Activated CD4-positive, alpha-beta memory T cell treated with anti-CD3 and anti-CD28 coated beads, Interleukin-2, amount 10 ng/mL, durations not matched to agents 7 days and 5 days (primary cell): Measurements from ENCODE around the gene NCOA7. TPM values are rescaled to one million over a fixed set of nuclear protein-coding genes. Genes with fewer than 3 reads are reported as not detected.

Source experiments
- CTCF ChIA-PET: fragments of 350-600 bp; sonication (Branson Sonifier 250); formaldehyde crosslinking; loops from one replicate; lab custom pipeline; 2021; ENCODE audit warnings: antibody characterized with exemption, inconsistent platforms; lab: Charles Lee
- POLR2A ChIA-PET: fragments of 350-600 bp; sonication (Branson Sonifier 250); formaldehyde crosslinking; loops from one replicate; lab custom pipeline; 2021; ENCODE audit warnings: antibody characterized with exemption; lab: Charles Lee
- DNase-seq: peaks from one replicate; pipeline ENCODE4 v3.0.0-alpha.2; 2020
- H3K27ac Mint-ChIP-seq: one replicate; pipeline ENCODE4 v1.8.0; 2021; ENCODE audit warnings: mild to moderate bottlenecking, mixed read lengths
- H3K27me3 Mint-ChIP-seq: one replicate; pipeline ENCODE4 v1.8.0; 2021; ENCODE audit warnings: mixed read lengths
- H3K36me3 Mint-ChIP-seq: one replicate; pipeline ENCODE4 v1.8.0; 2021; ENCODE audit warnings: low read depth, mixed read lengths
- H3K4me1 Mint-ChIP-seq: one replicate; pipeline ENCODE4 v1.8.0; 2021; ENCODE audit warnings: mixed read lengths
- H3K4me3 Mint-ChIP-seq: one replicate; pipeline ENCODE4 v1.8.0; 2021; ENCODE audit warnings: mild to moderate bottlenecking, mixed read lengths
- H3K9me3 Mint-ChIP-seq: one replicate; pipeline ENCODE4 v1.8.0; 2021; ENCODE audit warnings: mixed read lengths
- total RNA-seq, 2 experiments: library from RNA; stranded (reverse); gene quantifications; one replicate each; pipeline ENCODE4 v1.2.3, GENCODE V29; 2021

NCOA7 gene
- total RNA-seq, 2 experiments from 2014 or later, result 45.2 to 49.9 TPM

GRCh38 chr6:125871365-125871764, 80.6 kb downstream of the NCOA7 start:
- no peak for DNase-seq
- H3K36me3 Mint-ChIP-seq, result peaks cover 19% of the 10 kb centered on the region
- CTCF ChIA-PET, result interaction anchor here (1.2 kb wide), 1 partner anchor 12 kb away, joined by 3 read pairs; no protein-coding TSS in a partner anchor
- no peak overlapping the region for H3K4me3 Mint-ChIP-seq
- POLR2A ChIA-PET, result interaction anchor here (1.3 kb wide), 1 partner anchor 90 kb away, joined by 3 read pairs; no protein-coding TSS in a partner anchor
- no peak overlapping the region for H3K27ac Mint-ChIP-seq
- no peaks in the 10 kb centered on the region for H3K4me1 Mint-ChIP-seq
- H3K27me3 Mint-ChIP-seq, result no peaks in the 10 kb centered on the region
- H3K9me3 Mint-ChIP-seq, result no peaks in the 10 kb centered on the region

- Mint-ChIP-seq H3K4me3 (no peak overlapping the region), H3K27me3 (no peaks in the 10 kb centered on the region), H3K9me3 (no peaks in the 10 kb centered on the region), H3K4me1 (no peaks in the 10 kb centered on the region), H3K27ac (no peak overlapping the region), H3K36me3 (peaks cover 20% of the 10 kb centered on the region)
- POLR2A ChIA-PET, result interaction anchor here (1.3 kb wide), 1 partner anchor 91 kb away, joined by 3 read pairs; no protein-coding TSS in a partner anchor
- CTCF ChIA-PET, result interaction anchor here (1.3 kb wide), 1 partner anchor 34 kb away, joined by 3 read pairs; no protein-coding TSS in a partner anchor
- DNase-seq, result no peak
Measured at GRCh38 chr6:125872259-125872921, 81.6 kb downstream of the NCOA7 start.

- Mint-ChIP-seq H3K27ac (no peak overlapping the region), H3K27me3 (no peaks in the 10 kb centered on the region), H3K36me3 (peaks cover 58% of the 10 kb centered on the region), H3K9me3 (no peaks in the 10 kb centered on the region), H3K4me1 (no peaks in the 10 kb centered on the region), H3K4me3 (no peak overlapping the region)
- CTCF ChIA-PET, result no interaction called here
- POLR2A ChIA-PET, result no interaction called here
- DNase-seq, result no peak
Measured at GRCh38 chr6:125882243-125882642, 91.5 kb downstream of the NCOA7 start.

GRCh38 chr6:125884634-125885371, 94.0 kb downstream of the NCOA7 start:
- no peaks in the 10 kb centered on the region for H3K9me3 Mint-ChIP-seq

DNA sequence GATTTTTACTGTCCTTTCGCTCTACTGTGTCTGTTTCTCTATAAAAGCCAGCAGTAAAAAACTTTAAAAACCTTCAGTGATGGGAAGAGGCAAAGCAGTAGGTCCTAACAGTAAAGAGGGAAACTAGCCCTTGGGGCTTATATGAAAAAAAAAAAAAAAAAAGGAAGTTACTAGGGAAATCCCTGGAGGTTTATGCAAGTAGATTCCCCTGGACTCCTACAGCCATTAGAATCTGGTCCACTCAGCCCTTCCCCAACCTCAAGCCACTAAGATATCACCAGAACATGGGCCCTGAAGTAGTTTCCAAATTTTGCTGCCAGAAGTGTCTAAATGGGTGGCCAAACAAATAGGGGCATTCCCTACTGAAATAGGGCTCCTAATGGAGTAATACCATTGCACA, 95.3 kb downstream of the NCOA7 start:
- H3K36me3 Mint-ChIP-seq, result peaks cover 47% of the 10 kb centered on the region
- no peak overlapping the region for H3K4me3 Mint-ChIP-seq
- H3K4me1 Mint-ChIP-seq, result no peaks in the 10 kb centered on the region
- POLR2A ChIA-PET, result no interaction called here
- CTCF ChIA-PET, result interaction anchor here (2.0 kb wide), 1 partner anchor 70 kb away, joined by 4 read pairs; the partner anchor contains the start of gene HINT3
- no peaks in the 10 kb centered on the region for H3K9me3 Mint-ChIP-seq
- DNase-seq, result no peak
- no peak overlapping the region for H3K27ac Mint-ChIP-seq
- H3K27me3 Mint-ChIP-seq, result no peaks in the 10 kb centered on the region

More at GRCh38 chr6:125884634-125885371, 94.0 kb downstream of the NCOA7 start:
- Mint-ChIP-seq H3K27ac (no peak overlapping the region), H3K4me1 (no peaks in the 10 kb centered on the region), H3K4me3 (no peak overlapping the region), H3K36me3 (peaks cover 53% of the 10 kb centered on the region), H3K27me3 (no peaks in the 10 kb centered on the region)
- DNase-seq, result no peak
- CTCF ChIA-PET, result interaction anchor here (1.2 to 2.0 kb wide), 3 partner anchors 71 to 73 kb away, joined by 3 to 4 read pairs (median 3); partner anchors contain the start of gene HINT3
- POLR2A ChIA-PET, result interaction anchor here (1.3 kb wide), 1 partner anchor 72 kb away, joined by 4 read pairs; the partner anchor contains the start of gene HINT3

DNA sequence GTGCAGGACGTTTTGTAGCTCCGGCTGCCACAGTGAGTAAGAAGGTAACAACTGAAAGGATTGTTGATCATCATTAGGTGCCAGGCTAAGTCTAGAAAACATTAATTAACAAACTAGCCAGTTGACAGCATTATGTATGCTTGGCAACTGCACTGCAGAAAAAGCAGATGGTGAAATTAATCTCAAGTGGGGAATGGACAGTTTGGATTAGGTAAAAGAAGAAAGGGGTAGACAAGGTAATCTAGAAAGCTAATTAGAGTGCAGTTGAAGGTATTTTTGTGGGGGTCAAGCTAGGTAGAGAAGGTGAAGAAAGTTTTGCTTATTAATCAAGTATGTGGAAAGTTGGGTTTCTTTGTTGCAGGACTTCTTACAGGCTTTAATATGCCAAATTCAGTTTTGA, 96.2 kb downstream of the NCOA7 start:
- H3K27me3 Mint-ChIP-seq, result no peaks in the 10 kb centered on the region
- H3K4me1 Mint-ChIP-seq, result no peaks in the 10 kb centered on the region
- DNase-seq, result no peak
- H3K9me3 Mint-ChIP-seq, result no peaks in the 10 kb centered on the region
- ChIA-PET POLR2A (no interaction called here), CTCF (interaction anchor here (2.0 kb wide), 1 partner anchor 69 kb away, joined by 4 read pairs; the partner anchor contains the start of gene HINT3)
- no peak overlapping the region for H3K4me3 Mint-ChIP-seq
- peaks cover 44% of the 10 kb centered on the region for H3K36me3 Mint-ChIP-seq
- H3K27ac Mint-ChIP-seq, result no peak overlapping the region

DNA sequence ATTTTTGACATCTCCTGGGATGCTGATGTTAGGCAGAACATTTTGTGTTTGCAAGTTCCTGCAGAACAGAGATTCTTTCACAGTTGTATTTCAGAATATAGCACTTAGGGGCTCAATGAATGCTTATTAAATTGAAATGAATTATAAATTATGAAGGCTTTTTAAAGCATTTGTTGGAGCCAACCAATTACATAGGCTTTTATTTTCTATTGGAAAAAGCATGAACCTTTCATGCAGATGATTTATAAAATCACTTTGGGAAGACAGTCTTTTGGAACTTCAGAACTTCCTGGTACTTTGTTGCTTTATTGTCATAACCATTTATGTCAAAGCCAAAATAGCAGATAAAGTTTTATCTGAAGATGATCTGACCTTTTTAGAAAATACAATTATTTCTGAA, 96.6 kb downstream of the NCOA7 start:
- no peak overlapping the region for H3K4me3 Mint-ChIP-seq
- no peak for DNase-seq
- CTCF ChIA-PET, result interaction anchor here (0.6 to 5.3 kb wide), 7 partner anchors 14 to 791 kb away, joined by 3 to 30 read pairs (median 3); partner anchors contain the start of genes HINT3 and NCOA7
- no peak overlapping the region for H3K27ac Mint-ChIP-seq
- H3K9me3 Mint-ChIP-seq, result no peaks in the 10 kb centered on the region
- H3K4me1 Mint-ChIP-seq, result no peaks in the 10 kb centered on the region
- POLR2A ChIA-PET, result no interaction called here
- H3K27me3 Mint-ChIP-seq, result no peaks in the 10 kb centered on the region
- peaks cover 39% of the 10 kb centered on the region for H3K36me3 Mint-ChIP-seq

DNA sequence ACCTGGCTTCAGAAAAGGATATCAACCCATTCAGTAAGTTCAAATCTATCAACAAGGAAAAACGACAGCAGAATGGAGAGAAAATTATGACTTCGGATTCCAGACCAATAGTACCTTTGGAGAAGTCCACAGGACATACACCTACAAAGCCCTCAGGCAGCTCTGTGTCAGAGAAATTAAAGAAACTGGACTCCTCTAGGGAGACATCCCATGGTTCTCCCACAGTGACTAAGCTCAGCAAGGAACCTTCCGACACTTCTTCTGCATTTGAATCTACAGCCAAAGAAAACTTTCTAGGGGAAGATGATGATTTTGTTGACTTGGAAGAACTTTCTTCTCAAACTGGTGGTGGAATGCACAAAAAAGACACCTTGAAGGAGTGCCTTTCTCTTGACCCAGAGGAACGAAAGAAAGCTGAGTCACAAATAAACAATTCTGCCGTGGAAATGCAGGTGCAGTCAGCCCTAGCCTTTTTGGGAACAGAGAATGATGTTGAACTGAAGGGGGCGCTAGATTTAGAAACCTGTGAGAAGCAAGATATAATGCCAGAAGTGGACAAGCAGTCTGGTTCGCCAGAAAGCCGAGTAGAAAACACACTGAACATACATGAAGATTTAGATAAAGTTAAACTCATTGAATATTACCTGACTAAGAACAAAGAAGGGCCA, 98.4 kb downstream of the NCOA7 start:
- Mint-ChIP-seq H3K4me3 (no peak overlapping the region), H3K27ac (no peak overlapping the region), H3K9me3 (no peaks in the 10 kb centered on the region), H3K36me3 (peaks cover 30% of the 10 kb centered on the region), H3K27me3 (no peaks in the 10 kb centered on the region), H3K4me1 (no peaks in the 10 kb centered on the region)
- DNase-seq, result no peak
- ChIA-PET POLR2A (no interaction called here), CTCF (interaction anchor here (0.9 to 5.3 kb wide), 6 partner anchors 10 to 97 kb away, joined by 3 to 30 read pairs (median 4); partner anchors contain the start of genes HINT3 and TRMT11)

GRCh38 chr6:125899726-125900182, 109.0 kb downstream of the NCOA7 start:
- POLR2A ChIA-PET, result interaction anchor here (1.0 to 1.6 kb wide), 2 partner anchors 11 to 56 kb away, joined by 3 to 5 read pairs; no protein-coding TSS in a partner anchor

GRCh38 chr6:125904871-125905270, 114.1 kb downstream of the NCOA7 start:
- H3K9me3 Mint-ChIP-seq, result no peaks in the 10 kb centered on the region
- peaks cover 33% of the 10 kb centered on the region for H3K36me3 Mint-ChIP-seq
- H3K27ac Mint-ChIP-seq, result peak overlapping the region; percentile 52
- POLR2A ChIA-PET, result interaction anchor here (0.6 to 3.2 kb wide), 10 partner anchors 13 to 141 kb away, joined by 3 to 22 read pairs (median 4); partner anchors contain the start of gene NCOA7
- H3K4me1 Mint-ChIP-seq, result peaks cover 42% of the 10 kb centered on the region
- H3K27me3 Mint-ChIP-seq, result no peaks in the 10 kb centered on the region
- no peak overlapping the region for H3K4me3 Mint-ChIP-seq
- DNase-seq, result peak; percentile 78
- CTCF ChIA-PET, result interaction anchor here (0.6 to 3.6 kb wide), 12 partner anchors 9 to 123 kb away, joined by 3 to 52 read pairs (median 8); partner anchors contain the start of genes HINT3 and NCOA7

More at GRCh38 chr6:125899726-125900182, 109.0 kb downstream of the NCOA7 start:
- DNase-seq, result no peak
- no peaks in the 10 kb centered on the region for H3K27me3 Mint-ChIP-seq
- H3K4me3 Mint-ChIP-seq, result no peak overlapping the region
- H3K9me3 Mint-ChIP-seq, result no peaks in the 10 kb centered on the region
- peaks cover 26% of the 10 kb centered on the region for H3K36me3 Mint-ChIP-seq
- H3K4me1 Mint-ChIP-seq, result peaks cover 18% of the 10 kb centered on the region
- CTCF ChIA-PET, result interaction anchor here (1.1 to 2.6 kb wide), 5 partner anchors 11 to 56 kb away, joined by 3 to 14 read pairs (median 4); partner anchors contain the start of gene HINT3
- no peak overlapping the region for H3K27ac Mint-ChIP-seq

GRCh38 chr6:125906158-125906998, 115.6 kb downstream of the NCOA7 start:
- peak; percentile 45 for DNase-seq
- peaks cover 41% of the 10 kb centered on the region for H3K36me3 Mint-ChIP-seq
- no peak overlapping the region for H3K4me3 Mint-ChIP-seq
- POLR2A ChIA-PET, result interaction anchor here (0.8 to 3.2 kb wide), 4 partner anchors 13 to 125 kb away, joined by 3 to 22 read pairs (median 4); partner anchors contain the start of genes HINT3 and NCOA7
- H3K27me3 Mint-ChIP-seq, result no peaks in the 10 kb centered on the region
- no peaks in the 10 kb centered on the region for H3K9me3 Mint-ChIP-seq
- H3K27ac Mint-ChIP-seq, result no peak overlapping the region
- CTCF ChIA-PET, result interaction anchor here (0.6 to 3.6 kb wide), 18 partner anchors 9 to 127 kb away, joined by 3 to 52 read pairs (median 4); partner anchors contain the start of genes HINT3 and NCOA7
- peaks cover 52% of the 10 kb centered on the region for H3K4me1 Mint-ChIP-seq
